AG09319 (cell line): Measurements from ENCODE around the gene PASD1.

ENCODE experiments used
- DNase-seq: peaks from one replicate; pipeline ENCODE4 v3.0.0-alpha.2; 2010; ENCODE audit warnings: low read depth; ENCODE audit errors: extremely low read depth
- TF ChIP-seq, protein P1 (sequence below): IDR thresholded peaks from 2 replicates; pipeline ENCODE4 v1.5.1; 2011; ENCODE audit warnings: low read depth, mild to moderate bottlenecking, inconsistent platforms, low read length, moderate library complexity

PASD1 gene

GRCh38 chrX:151688695-151689094, 125.2 kb downstream of the PASD1 start:
- no peak for DNase-seq
- TF ChIP-seq, protein P1, sequence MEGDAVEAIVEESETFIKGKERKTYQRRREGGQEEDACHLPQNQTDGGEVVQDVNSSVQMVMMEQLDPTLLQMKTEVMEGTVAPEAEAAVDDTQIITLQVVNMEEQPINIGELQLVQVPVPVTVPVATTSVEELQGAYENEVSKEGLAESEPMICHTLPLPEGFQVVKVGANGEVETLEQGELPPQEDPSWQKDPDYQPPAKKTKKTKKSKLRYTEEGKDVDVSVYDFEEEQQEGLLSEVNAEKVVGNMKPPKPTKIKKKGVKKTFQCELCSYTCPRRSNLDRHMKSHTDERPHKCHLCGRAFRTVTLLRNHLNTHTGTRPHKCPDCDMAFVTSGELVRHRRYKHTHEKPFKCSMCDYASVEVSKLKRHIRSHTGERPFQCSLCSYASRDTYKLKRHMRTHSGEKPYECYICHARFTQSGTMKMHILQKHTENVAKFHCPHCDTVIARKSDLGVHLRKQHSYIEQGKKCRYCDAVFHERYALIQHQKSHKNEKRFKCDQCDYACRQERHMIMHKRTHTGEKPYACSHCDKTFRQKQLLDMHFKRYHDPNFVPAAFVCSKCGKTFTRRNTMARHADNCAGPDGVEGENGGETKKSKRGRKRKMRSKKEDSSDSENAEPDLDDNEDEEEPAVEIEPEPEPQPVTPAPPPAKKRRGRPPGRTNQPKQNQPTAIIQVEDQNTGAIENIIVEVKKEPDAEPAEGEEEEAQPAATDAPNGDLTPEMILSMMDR = no peak

- TF ChIP-seq, protein P1 = no peak
- DNase-seq = no peak
Measured at GRCh38 chrX:151692825-151693224, 129.3 kb downstream of the PASD1 start.

DNA sequence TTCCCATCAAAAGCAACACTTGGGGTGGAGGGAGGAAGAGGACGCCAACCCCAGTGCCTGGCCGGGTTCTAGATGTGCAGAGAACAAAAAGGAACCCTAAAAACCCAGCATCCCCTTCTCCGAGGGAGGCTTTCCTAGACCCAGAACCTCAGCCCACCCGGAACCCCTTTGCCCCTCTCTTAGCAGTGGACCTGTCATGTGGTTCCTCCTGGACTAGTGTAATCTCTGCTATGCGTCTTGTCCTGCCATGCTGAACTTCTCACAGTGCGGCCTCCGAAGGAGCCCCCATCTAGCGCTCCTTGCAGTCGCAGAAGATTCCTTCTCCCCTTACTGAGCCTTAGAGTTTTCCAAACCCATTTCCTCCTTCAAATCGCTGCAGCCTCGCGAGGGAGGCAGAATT, 130.6 kb downstream of the PASD1 start:
- DNase-seq = no peak
- TF ChIP-seq, protein P1 = no peak

- TF ChIP-seq, protein P1 = no peak
- DNase-seq = no peak
Measured at GRCh38 chrX:151694661-151695582, 131.4 kb downstream of the PASD1 start, which contains the start of gene PRRG3. Gene PRRG3, plus strand, starts transcription at chrX:151695458. Its CDS starts 3,357 bp downstream, at chrX:151698815.

GRCh38 chrX:151695583-151696340, 132.3 kb downstream of the PASD1 start:
- DNase-seq = no peak
- TF ChIP-seq, protein P1 = no peak

DNA sequence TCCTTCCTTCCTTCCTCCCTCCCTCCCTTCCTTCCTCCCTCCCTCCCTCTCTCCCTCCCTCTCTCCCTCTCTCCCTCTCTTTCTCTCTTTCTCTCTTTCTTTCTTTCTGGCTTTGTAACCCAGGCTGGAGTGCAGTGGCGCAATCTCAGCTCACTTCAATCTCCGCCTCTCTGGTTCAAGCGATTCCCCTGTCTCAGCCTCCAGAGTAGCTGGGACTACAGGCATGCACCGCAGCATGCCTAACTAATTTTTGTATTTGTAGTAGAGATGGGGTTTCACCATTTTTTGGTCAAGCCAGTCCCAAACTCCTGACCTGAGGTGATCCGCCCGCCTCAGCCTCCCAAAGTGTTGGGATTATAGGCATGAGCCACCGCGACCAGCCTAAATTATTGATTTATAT, 133.6 kb downstream of the PASD1 start:
- peak; percentile 12 for DNase-seq

GRCh38 chrX:151697522-151697921, 134.0 kb downstream of the PASD1 start:
- DNase-seq = peak; percentile 89

More at GRCh38 chrX:151697522-151697921, 134.0 kb downstream of the PASD1 start:
- TF ChIP-seq, protein P1 = no peak
